OCI-LY1 (cell line): Measurements from ENCODE around the gene NPAS4.

Source experiments
- H2AFZ ChIP-seq: fragments of 200-600 bp; sonication (generic), shearing (Covaris generic); 2 replicates; pipeline ENCODE4 v1.6.0; 2014; ENCODE audit warnings: antibody characterized with exemption, mild to moderate bottlenecking, low read length
- H3F3A ChIP-seq: fragments of 200-600 bp; sonication (generic), shearing (Covaris generic); 2 replicates; pipeline ENCODE4 v1.6.0; 2014; ENCODE audit warnings: mild to moderate bottlenecking, antibody characterized with exemption, low read length, moderate library complexity; ENCODE audit not compliant: insufficient read depth
- H3K27ac ChIP-seq: fragments of 200-600 bp; sonication (generic); 2 replicates; pipeline ENCODE4 v1.5.1; 2014; ENCODE audit warnings: low read length, mixed run types, mild to moderate bottlenecking, low read depth; ENCODE audit not compliant: poor library complexity, severe bottlenecking
- H3K27me3 ChIP-seq: fragments of 200-600 bp; sonication (generic); 2 replicates; pipeline ENCODE4 v1.6.0; 2014; ENCODE audit warnings: antibody characterized with exemption, mild to moderate bottlenecking, low read length, moderate library complexity; ENCODE audit not compliant: insufficient read depth
- H3K36me3 ChIP-seq: fragments of 200-600 bp; sonication (generic); 2 replicates; pipeline ENCODE4 v1.6.1; 2014; ENCODE audit warnings: mild to moderate bottlenecking, antibody characterized with exemption, low read length, moderate library complexity, mixed read lengths; ENCODE audit not compliant: insufficient read depth
- H3K4me1 ChIP-seq: fragments of 200-600 bp; sonication (generic); 2 replicates; pipeline ENCODE4 v1.5.1; 2014; ENCODE audit warnings: mild to moderate bottlenecking, low read length, moderate library complexity; ENCODE audit not compliant: insufficient read depth, severe bottlenecking
- H3K4me2 ChIP-seq: fragments of 200-600 bp; sonication (generic), shearing (Covaris generic); 2 replicates; pipeline ENCODE4 v1.6.1; 2014; ENCODE audit warnings: low read length
- H3K4me3 ChIP-seq: fragments of 200-600 bp; sonication (generic); 2 replicates; pipeline ENCODE4 v1.5.1; 2014; ENCODE audit warnings: low read length, low read depth, mild to moderate bottlenecking, mixed read lengths; ENCODE audit not compliant: poor library complexity, severe bottlenecking
- H3K79me2 ChIP-seq: fragments of 200-600 bp; shearing (Covaris generic); 2 replicates; pipeline ENCODE4 v1.6.1; 2016; ENCODE audit warnings: mixed run types, low read length, mixed read lengths; ENCODE audit not compliant: insufficient read depth
- H3K9ac ChIP-seq: fragments of 200-600 bp; sonication (generic), shearing (Covaris generic); 2 replicates; pipeline ENCODE4 v1.6.1; 2014; ENCODE audit warnings: mild to moderate bottlenecking, low read length, mixed read lengths
- H3K9me2 ChIP-seq: fragments of 200-600 bp; sonication (generic), shearing (Covaris generic); 2 replicates; pipeline ENCODE4 v1.6.1; 2014; ENCODE audit warnings: low read depth, mild to moderate bottlenecking, low read length, mixed read lengths
- H3K9me3 ChIP-seq: fragments of 200-600 bp; shearing (Covaris generic); 2 replicates; pipeline ENCODE4 v1.6.1; 2014; ENCODE audit warnings: low read length, mixed read lengths
- H4K20me1 ChIP-seq: fragments of 200-600 bp; sonication (generic), shearing (Covaris generic); 2 replicates; pipeline ENCODE4 v1.6.0; 2016; ENCODE audit warnings: mild to moderate bottlenecking, low read length; ENCODE audit not compliant: insufficient read depth
- CTCF ChIP-seq: fragments of 200-600 bp; sonication (generic), shearing (Covaris generic); IDR thresholded peaks from 2 replicates; pipeline ENCODE4 v1.5.1; 2017; ENCODE audit warnings: mild to moderate bottlenecking, antibody characterized with exemption, low read length, moderate library complexity, mixed read lengths
- EZH2 ChIP-seq: fragments of 200-600 bp; sonication (generic), shearing (Covaris generic); IDR thresholded peaks from 2 replicates; pipeline ENCODE4 v1.8.0; 2017; ENCODE audit warnings: borderline replicate concordance, mixed run types, mild to moderate bottlenecking, antibody characterized with exemption, low read length, moderate library complexity, mixed read lengths

Gene NPAS4

GRCh38 chr11:66421492-66422205 is 814 bp downstream of the NPAS4 start:
- H3K4me3 ChIP-seq, result no peak overlapping the region

GRCh38 chr11:66426314-66426713 is 5.5 kb downstream of the NPAS4 start:
- Histone ChIP-seq H3K4me1 (no peaks in the 10 kb centered on the region), H4K20me1 (no peaks in the 10 kb centered on the region), H3K4me3 (no peak overlapping the region), H3K27ac (no peak overlapping the region), H2AFZ (no peak overlapping the region), H3K9ac (no peak overlapping the region), H3F3A (no peaks in the 10 kb centered on the region; the same call in 1 of the 2 replicates), H3K9me3 (no peaks in the 10 kb centered on the region), H3K9me2 (no peaks in the 10 kb centered on the region), H3K27me3 (no peaks in the 10 kb centered on the region), H3K4me2 (no peak overlapping the region), H3K36me3 (no peaks in the 10 kb centered on the region), H3K79me2 (no peaks in the 10 kb centered on the region)
- TF ChIP-seq EZH2, result no peak
- no peak for TF ChIP-seq CTCF

More at GRCh38 chr11:66421492-66422205, 814 bp downstream of the NPAS4 start:
- Histone ChIP-seq H2AFZ (no peak overlapping the region), H3K27me3 (no peaks in the 10 kb centered on the region), H3K4me1 (no peaks in the 10 kb centered on the region), H3K9me3 (no peaks in the 10 kb centered on the region), H3K9ac (no peak overlapping the region), H4K20me1 (no peaks in the 10 kb centered on the region), H3K27ac (no peak overlapping the region), H3K9me2 (no peaks in the 10 kb centered on the region), H3K79me2 (no peaks in the 10 kb centered on the region), H3F3A (no peaks in the 10 kb centered on the region; the same call in 1 of the 2 replicates), H3K4me2 (no peak overlapping the region), H3K36me3 (no peaks in the 10 kb centered on the region)
- TF ChIP-seq CTCF (no peak), EZH2 (no peak)

- Histone ChIP-seq H3K9ac (no peak overlapping the region), H3K27ac (no peak overlapping the region), H3K79me2 (no peaks in the 10 kb centered on the region), H3K4me2 (no peak overlapping the region), H3K4me3 (no peak overlapping the region), H3K9me3 (no peaks in the 10 kb centered on the region), H4K20me1 (no peaks in the 10 kb centered on the region), H3K36me3 (no peaks in the 10 kb centered on the region; the same call in 1 of the 2 replicates), H3K9me2 (no peaks in the 10 kb centered on the region), H3F3A (no peaks in the 10 kb centered on the region), H3K4me1 (no peaks in the 10 kb centered on the region), H3K27me3 (no peaks in the 10 kb centered on the region), H2AFZ (no peak overlapping the region)
- TF ChIP-seq EZH2, result no peak
- TF ChIP-seq CTCF, result no peak
These were observed 8.1 kb downstream of the NPAS4 start for GRCh38 chr11:66428933-66429332.
